Fibroblast of lung (primary cell): ENCODE data around the gene TMPRSS11F. TPM values are rescaled to one million over a fixed set of nuclear protein-coding genes. Genes with fewer than 3 reads are reported as not detected.

Experiments
- DNase-seq, 2 donors: peaks; one replicate each; pipeline versions ENCODE4 v3.0.0 to v3.0.0-alpha.2; 2010; ENCODE audit warnings: low read depth in 2 of 2
- H2AFZ ChIP-seq: 2 replicates; pipeline ENCODE4 v1.5.1; 2012; ENCODE audit warnings: low read length, control low read depth, inconsistent platforms
- H3K27ac ChIP-seq: 2 replicates; pipeline ENCODE4 v1.5.1; 2011; ENCODE audit warnings: low read length, control low read depth; ENCODE audit not compliant: insufficient read depth
- H3K27me3 ChIP-seq: 2 replicates; pipeline ENCODE4 v1.5.1; 2011; ENCODE audit warnings: mild to moderate bottlenecking, low read length; ENCODE audit not compliant: control insufficient read depth, insufficient read depth
- H3K36me3 ChIP-seq: 2 replicates; pipeline ENCODE4 v1.5.1; 2011; ENCODE audit warnings: low read length; ENCODE audit not compliant: control insufficient read depth, insufficient read depth
- H3K4me1 ChIP-seq: 2 replicates; pipeline ENCODE4 v1.5.1; 2011; ENCODE audit warnings: low read length; ENCODE audit not compliant: control insufficient read depth, insufficient read depth; ENCODE audit errors: extremely low read depth
- H3K4me2 ChIP-seq: 2 replicates; pipeline ENCODE4 v1.5.1; 2011; ENCODE audit warnings: low read length, control low read depth; ENCODE audit not compliant: insufficient read depth; ENCODE audit errors: extremely low read depth
- H3K4me3 ChIP-seq, 4 experiments: fragments of 200-600 bp in 1 of 4; sonication (generic) in 1 of 4; replicated peaks in 1 of 4; 2 replicates each; pipeline ENCODE4 v1.5.1; 2011 to 2016; ENCODE audit warnings: low read length in 4 of 4, low read depth in 3 of 4, mild to moderate bottlenecking in 3 of 4, control low read depth in 2 of 4, inconsistent platforms in 1 of 4, mixed read lengths in 1 of 4; ENCODE audit not compliant: insufficient read depth in 1 of 4; ENCODE audit errors: control extremely low read depth in 1 of 4
- H3K79me2 ChIP-seq: 2 replicates; pipeline ENCODE4 v1.5.1; 2012; ENCODE audit warnings: mild to moderate bottlenecking, low read length, inconsistent platforms; ENCODE audit not compliant: control insufficient read depth, insufficient read depth
- H3K9ac ChIP-seq: 2 replicates; pipeline ENCODE4 v1.5.1; 2011; ENCODE audit warnings: mild to moderate bottlenecking, low read length, control low read depth; ENCODE audit not compliant: insufficient read depth
- H3K9me3 ChIP-seq: 2 replicates; pipeline ENCODE4 v1.5.1; 2012; ENCODE audit warnings: low read depth, low read length; ENCODE audit not compliant: control insufficient read depth, insufficient read depth
- H4K20me1 ChIP-seq: 2 replicates; pipeline ENCODE4 v1.5.1; 2011; ENCODE audit warnings: low read length; ENCODE audit not compliant: control insufficient read depth, insufficient read depth; ENCODE audit errors: extremely low read depth
- CTCF ChIP-seq, 2 donors: IDR thresholded peaks in 1 of 2; conservative IDR thresholded peaks in 1 of 2; 1 replicate in 1 of 2; 2 replicates in 1 of 2; pipeline ENCODE4 v1.5.1; 2011 to 2012; ENCODE audit warnings: low read length in 2 of 2, control low read depth in 1 of 2, inconsistent platforms in 1 of 2, low read depth in 1 of 2, mild to moderate bottlenecking in 1 of 2
- EZH2 ChIP-seq: IDR thresholded peaks from 2 replicates; pipeline ENCODE4 v1.5.1; 2012; ENCODE audit warnings: low read length, control low read depth, mild to moderate bottlenecking; ENCODE audit errors: missing control alignments
- polyA plus RNA-seq, 2 donors: library from polyadenylated mRNA; depleted of rRNA in 1 of 2; stranded (reverse) in 1 of 2; unstranded in 1 of 2; fragments of >200 nt; gene quantifications; 2 replicates each; pipeline ENCODE4 v1.2.1, GENCODE V29; 2011 to 2012; ENCODE audit warnings: missing spikeins in 1 of 2
- total RNA-seq: library from RNA; depleted of rRNA; stranded (reverse); fragments of >200 nt; gene quantifications from 2 replicates; pipeline ENCODE4 v1.2.1, GENCODE V29; 2014

The TMPRSS11F gene
- total and polyA plus RNA-seq, 2 donors (not counting 1 experiment from before 2014, with no cell fraction given): not detected

- no peak overlapping the region for H3K4me3 ChIP-seq
- no peaks in the 10 kb centered on the region for H3K27me3 ChIP-seq
- H3K9me3 ChIP-seq: no peaks in the 10 kb centered on the region
- no peaks in the 10 kb centered on the region for H4K20me1 ChIP-seq
- H3K27ac ChIP-seq: no peak overlapping the region
- TF ChIP-seq CTCF (conservative IDR thresholded peaks at IDR 0.05 in 1 of 2, IDR thresholded peaks at IDR 0.05 in 1 of 2; ENCODE audit: low read depth in 1 of 2, low read length in 2 of 2) (no peak), EZH2 (no peak)
- no peak overlapping the region for H3K4me2 ChIP-seq
- H3K79me2 ChIP-seq: no peaks in the 10 kb centered on the region
- H3K36me3 ChIP-seq: no peaks in the 10 kb centered on the region
- no peaks in the 10 kb centered on the region for H3K4me1 ChIP-seq
- H2AFZ ChIP-seq: no peak overlapping the region
- DNase-seq: peak in 1 of 2 donors; percentile 42
- no peak overlapping the region for H3K9ac ChIP-seq
Observed at GRCh38 chr4:68011684-68012083, 118.0 kb downstream of the TMPRSS11F start.

Other genes starting within 250 kb of the TMPRSS11F start
- not detected in 2 replicates for gene TMPRSS11D, start 245.9 kb downstream of the TMPRSS11F start, total RNA-seq
- not detected in 2 replicates for gene TMPRSS11D, start 245.9 kb downstream of the TMPRSS11F start, polyA plus RNA-seq
- not detected in 2 replicates for gene TMPRSS11A, start 166.4 kb downstream of the TMPRSS11F start, total RNA-seq
- not detected in 2 replicates for gene TMPRSS11A, start 166.4 kb downstream of the TMPRSS11F start, polyA plus RNA-seq
- gene TMPRSS11B, start 115.8 kb upstream of the TMPRSS11F start, total RNA-seq: not detected in 2 replicates
- not detected in 2 replicates for gene TMPRSS11B, start 115.8 kb upstream of the TMPRSS11F start, polyA plus RNA-seq
- gene YTHDC1, start 220.2 kb upstream of the TMPRSS11F start, total RNA-seq: 38.5 and 47.6 TPM in 2 replicates
- gene YTHDC1, start 220.2 kb upstream of the TMPRSS11F start, polyA plus RNA-seq: 34.6 and 35.3 TPM in 2 replicates